Fibroblast of mammary gland (primary cell): Measurements from ENCODE around the gene RING1.

Experiments
- DNase-seq: peaks from one replicate; pipeline ENCODE4 v3.0.0-alpha.2; 2010; ENCODE audit warnings: low read depth
- H3K4me3 ChIP-seq: 2 replicates; pipeline ENCODE4 v1.5.1; 2011; ENCODE audit warnings: low read depth, mild to moderate bottlenecking, low read length, moderate library complexity; ENCODE audit not compliant: control insufficient read depth
- TF ChIP-seq, protein P1 (sequence below): conservative IDR thresholded peaks from 2 replicates; pipeline ENCODE4 v1.5.1; 2011; ENCODE audit warnings: low read depth, low read length, inconsistent platforms; ENCODE audit not compliant: control insufficient read depth, insufficient read depth

Gene RING1

DNA sequence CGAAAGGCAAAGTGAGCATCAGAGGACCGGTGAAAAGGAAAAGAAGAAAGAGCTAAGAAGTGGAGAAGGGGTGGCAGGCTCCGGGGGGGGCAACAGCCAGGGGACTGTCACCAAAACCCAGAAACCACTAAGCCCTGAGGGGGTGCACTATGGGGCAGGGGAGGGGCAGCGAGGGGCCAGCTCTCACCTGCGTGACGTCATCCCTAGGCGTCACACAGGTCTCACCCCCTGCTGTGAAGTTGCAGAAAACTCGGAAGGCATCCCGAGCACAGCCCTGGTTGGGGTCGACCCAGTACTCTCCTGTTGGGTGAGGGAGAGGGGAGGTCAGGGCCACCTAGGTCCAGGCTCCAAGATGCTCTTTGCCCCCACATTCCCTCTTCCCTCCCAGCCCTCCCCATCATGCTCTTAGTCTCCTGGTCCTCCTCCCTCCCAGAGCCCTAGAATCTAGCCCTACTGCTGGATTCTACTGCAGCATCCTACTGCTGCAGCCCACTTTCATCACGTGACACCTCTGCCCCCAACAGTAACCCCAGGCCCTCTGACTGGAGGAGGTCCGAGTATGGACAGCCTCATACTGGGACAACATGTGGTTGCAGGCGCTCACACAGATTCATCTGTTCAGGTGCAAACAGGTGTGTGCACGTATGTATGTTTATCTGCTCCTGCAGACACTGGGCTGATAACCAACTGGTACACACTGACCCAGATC is 43.5 kb upstream of the RING1 start:
- DNase-seq, result no peak
- TF ChIP-seq, protein P1, sequence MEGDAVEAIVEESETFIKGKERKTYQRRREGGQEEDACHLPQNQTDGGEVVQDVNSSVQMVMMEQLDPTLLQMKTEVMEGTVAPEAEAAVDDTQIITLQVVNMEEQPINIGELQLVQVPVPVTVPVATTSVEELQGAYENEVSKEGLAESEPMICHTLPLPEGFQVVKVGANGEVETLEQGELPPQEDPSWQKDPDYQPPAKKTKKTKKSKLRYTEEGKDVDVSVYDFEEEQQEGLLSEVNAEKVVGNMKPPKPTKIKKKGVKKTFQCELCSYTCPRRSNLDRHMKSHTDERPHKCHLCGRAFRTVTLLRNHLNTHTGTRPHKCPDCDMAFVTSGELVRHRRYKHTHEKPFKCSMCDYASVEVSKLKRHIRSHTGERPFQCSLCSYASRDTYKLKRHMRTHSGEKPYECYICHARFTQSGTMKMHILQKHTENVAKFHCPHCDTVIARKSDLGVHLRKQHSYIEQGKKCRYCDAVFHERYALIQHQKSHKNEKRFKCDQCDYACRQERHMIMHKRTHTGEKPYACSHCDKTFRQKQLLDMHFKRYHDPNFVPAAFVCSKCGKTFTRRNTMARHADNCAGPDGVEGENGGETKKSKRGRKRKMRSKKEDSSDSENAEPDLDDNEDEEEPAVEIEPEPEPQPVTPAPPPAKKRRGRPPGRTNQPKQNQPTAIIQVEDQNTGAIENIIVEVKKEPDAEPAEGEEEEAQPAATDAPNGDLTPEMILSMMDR, result no peak
- H3K4me3 ChIP-seq, result no peak overlapping the region

DNA sequence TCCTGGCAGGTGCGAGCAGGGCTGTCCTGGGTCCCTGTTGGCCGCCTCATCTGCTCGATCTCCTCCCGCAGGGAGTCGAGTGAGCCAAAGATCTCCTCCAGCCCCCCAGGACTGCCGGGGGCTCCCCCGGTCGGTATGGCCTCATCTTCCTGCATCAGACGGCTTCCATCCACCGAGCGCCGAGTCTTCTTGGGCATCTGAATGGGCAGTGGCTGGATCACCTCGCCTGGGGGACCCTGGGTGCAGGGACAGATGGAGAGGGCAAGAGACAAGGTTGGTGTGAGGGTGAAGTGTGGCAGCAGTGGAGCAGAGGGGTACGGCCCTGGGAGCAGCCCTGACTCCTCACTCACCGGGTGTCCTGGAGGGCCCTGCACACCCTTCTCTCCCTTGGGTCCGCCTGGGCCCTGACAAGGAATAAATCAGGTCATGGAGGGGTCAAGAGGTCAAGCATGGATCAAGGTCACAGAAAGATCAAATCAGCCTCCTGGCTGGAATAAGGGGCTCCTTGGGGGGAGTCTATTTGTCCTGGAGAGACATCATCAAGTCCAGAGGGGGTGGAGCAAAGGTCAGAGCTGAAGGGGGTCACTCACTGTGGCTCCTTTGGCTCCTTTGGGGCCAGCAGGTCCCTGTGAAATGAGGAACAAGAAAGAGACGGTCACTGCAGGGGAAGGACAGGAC is 42.6 kb upstream of the RING1 start:
- no peak overlapping the region for H3K4me3 ChIP-seq
- TF ChIP-seq, protein P1, result no peak
- DNase-seq, result no peak

DNA sequence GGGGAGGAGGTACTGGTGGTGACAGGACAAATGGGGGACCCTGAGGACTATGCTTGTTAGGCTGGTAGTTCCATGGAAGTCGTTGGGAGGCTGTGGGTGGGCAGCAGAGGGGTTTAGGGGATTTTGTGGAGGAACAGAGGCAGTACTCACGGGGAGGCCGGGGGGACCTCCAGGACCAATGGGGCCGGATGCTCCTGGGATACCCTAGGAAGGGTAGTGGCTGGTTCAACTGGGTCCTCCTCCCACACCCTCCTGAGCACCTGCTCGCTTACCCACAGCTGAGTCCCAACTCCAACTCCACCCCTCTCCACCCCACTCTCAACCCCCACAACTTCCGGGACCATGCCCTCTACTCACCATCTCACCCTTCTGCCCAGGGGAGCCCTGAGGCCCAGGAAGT is 41.9 kb upstream of the RING1 start:
- no peak overlapping the region for H3K4me3 ChIP-seq
- TF ChIP-seq, protein P1, result no peak
- DNase-seq, result no peak

DNA sequence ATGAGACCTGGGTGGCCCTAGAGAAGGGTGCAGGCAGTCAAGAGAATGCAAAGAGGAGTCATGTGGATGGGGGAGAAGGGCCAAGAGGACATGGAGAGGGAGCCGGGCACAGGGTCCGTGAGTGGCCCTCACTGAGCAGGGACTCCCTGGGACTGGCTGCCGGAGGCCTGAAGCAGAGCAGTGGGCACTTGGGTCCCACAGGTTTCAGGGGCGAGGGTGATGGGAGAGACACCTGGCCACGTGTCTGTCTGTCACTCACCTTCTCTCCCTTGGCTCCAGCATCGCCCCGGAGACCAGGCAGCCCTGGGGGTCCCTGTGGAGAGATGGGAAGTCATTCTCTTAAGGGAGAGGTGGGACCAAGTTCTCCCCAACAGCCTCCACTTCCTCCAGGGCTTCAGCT is 41.5 kb upstream of the RING1 start:
- DNase-seq, result no peak
- TF ChIP-seq, protein P1, result no peak
- no peak overlapping the region for H3K4me3 ChIP-seq

DNA sequence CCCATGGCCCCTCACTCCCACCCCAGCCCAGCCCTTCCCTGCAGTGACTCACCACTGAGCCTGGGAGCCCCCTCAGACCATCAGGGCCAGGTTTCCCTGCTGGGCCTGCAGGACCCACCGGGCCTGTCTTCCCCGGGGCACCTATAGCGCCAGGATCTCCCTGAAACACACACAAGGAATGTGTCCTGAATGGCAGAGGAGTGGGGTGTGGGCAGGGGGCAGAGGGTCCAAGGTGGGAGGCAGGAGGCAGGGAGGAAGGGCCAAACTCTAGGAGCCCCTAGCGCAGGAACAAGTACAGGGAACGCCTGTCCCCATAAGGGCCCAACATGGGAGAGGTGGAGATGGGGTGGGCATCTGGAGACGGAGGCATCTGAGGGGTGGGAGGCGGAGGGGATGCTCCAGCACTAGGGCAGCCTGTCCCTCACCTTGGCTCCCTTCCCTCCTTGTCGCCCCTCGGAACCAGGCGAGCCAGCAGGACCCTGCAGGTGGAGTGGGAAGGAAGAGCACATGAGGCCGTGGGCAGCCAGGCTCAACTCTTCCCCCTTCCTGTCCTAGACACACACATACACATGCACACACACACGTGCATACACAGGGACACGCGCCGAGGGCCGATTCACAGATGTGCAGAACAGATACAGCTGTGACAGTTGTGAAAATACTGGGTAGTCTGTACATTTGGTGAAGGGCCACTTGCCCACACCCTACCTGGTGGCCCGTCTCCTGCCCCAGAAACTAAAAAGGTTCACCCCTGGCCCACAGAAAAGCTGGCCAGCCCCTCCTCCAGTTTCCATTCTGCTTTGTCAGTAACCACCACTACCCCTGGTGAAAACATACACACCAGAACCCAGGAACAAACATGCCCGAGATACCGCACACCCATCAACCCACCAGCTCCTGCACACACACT is 40.7 kb upstream of the RING1 start:
- TF ChIP-seq, protein P1, result no peak
- H3K4me3 ChIP-seq, result no peak overlapping the region
- DNase-seq, result no peak

DNA sequence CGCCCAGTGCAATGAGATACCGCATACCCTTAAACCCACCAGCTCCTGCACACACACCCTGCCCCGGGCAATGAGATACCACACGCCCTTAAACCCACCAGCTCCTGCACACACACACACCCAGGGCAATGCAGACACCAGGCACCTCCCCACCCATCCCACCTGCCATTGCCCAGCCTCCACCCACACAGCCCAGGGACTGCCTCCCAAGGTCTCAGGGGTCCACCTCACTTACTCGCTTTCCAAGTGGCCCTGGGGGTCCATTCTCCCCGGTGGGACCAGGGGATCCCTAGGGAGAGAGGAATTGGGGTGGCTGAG is 40.1 kb upstream of the RING1 start:
- TF ChIP-seq, protein P1, result no peak
- H3K4me3 ChIP-seq, result no peak overlapping the region
- no peak for DNase-seq
